Cardiac fibroblast (primary cell): ENCODE results near the gene ITPRIP.

Source experiments
- DNase-seq, 2 donors: peaks; one replicate each; pipeline versions ENCODE4 v3.0.0 to v3.0.0-alpha.2; 2010; ENCODE audit warnings: low read depth in 2 of 2
- H3K4me3 ChIP-seq, 2 donors: replicated peaks in 1 of 2; 1 replicate in 1 of 2; 2 replicates in 1 of 2; pipeline ENCODE4 v1.5.1; 2011; ENCODE audit warnings: low read depth in 2 of 2, low read length in 2 of 2, mild to moderate bottlenecking in 2 of 2, moderate library complexity in 1 of 2
- TF ChIP-seq, protein P1 (sequence below): IDR thresholded peaks from one replicate; pipeline ENCODE4 v1.5.1; 2011; ENCODE audit warnings: low read depth, mild to moderate bottlenecking, low read length, inconsistent platforms

Gene ITPRIP

DNA sequence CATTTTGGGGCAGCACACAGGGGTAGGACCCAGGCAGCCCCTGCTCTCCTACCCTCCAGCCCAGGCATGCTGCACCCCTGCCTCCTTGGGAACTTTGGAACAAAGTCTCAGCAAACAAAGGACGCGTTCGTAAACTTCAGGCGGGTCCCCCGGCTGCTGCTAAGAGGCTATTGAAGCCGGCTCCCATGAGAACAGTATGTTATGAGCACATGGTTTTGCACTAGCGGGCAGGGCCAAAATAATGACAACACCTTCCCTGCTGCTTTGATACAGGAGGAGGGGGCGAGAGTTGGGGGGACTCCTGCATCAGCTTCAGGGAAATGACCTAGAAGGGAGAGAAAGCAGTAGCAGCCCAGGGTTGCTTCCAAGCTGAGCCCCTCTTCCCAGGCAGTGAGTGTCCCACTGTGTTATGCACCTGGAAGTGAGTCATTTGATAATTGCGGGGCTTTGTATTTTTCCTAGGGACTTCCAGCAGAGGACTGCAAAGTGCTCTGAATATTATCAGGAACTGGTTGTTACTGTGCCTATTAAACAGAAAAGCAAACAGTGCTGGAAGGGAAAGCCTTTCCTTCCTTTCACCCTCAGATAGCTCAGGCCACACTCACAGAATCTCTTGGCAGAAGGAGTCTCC is 6.9 kb downstream of the ITPRIP start:
- DNase-seq = peak; percentile 73 to 74
- H3K4me3 ChIP-seq = peak overlapping the region in 1 of 2 donors; percentile 25
- TF ChIP-seq, protein P1, sequence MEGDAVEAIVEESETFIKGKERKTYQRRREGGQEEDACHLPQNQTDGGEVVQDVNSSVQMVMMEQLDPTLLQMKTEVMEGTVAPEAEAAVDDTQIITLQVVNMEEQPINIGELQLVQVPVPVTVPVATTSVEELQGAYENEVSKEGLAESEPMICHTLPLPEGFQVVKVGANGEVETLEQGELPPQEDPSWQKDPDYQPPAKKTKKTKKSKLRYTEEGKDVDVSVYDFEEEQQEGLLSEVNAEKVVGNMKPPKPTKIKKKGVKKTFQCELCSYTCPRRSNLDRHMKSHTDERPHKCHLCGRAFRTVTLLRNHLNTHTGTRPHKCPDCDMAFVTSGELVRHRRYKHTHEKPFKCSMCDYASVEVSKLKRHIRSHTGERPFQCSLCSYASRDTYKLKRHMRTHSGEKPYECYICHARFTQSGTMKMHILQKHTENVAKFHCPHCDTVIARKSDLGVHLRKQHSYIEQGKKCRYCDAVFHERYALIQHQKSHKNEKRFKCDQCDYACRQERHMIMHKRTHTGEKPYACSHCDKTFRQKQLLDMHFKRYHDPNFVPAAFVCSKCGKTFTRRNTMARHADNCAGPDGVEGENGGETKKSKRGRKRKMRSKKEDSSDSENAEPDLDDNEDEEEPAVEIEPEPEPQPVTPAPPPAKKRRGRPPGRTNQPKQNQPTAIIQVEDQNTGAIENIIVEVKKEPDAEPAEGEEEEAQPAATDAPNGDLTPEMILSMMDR = no peak

DNA sequence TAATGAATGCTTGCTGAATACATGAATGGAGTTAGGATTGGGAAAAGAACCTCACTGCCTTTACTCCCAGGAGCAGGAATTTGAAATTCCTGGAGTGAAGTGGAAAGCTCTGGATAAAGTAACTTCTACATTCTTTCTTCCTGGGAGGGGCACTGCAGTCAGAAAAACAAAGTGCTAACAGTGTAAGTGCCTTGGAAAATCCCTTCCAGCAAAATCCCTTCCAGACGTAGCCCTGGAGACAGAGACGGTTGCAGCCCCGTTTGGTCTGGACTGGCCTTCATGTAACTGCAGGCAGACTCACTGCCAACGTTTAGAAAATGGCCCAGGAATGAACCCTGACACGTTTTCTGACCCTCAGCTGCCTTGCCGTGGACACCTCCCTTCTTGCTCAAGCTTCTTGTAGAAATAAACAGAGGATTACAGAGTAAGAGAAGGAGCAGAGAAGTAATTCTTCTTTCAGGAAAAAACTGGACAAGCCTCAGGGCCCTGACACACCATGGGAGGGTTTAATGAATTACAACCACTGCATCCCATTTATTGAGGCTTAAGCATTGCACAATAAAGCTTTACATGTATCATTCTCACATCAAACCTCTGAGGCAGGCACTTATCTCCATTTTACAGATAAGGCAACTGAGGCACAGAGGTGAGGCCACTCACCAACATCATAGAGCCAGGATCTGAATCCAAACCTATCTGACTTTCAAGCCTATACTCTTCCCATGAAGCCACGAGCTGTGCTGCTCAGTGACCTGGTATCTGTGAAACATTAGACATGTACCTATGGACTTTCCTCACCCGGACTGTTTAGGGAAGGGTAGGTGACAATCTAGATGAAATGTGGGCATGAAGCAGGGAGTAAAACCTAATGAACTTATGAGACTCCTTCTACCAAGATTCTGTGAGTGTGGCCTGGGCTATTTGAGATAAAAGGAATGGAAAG is 7.8 kb downstream of the ITPRIP start:
- H3K4me3 ChIP-seq = peak overlapping the region in 1 of 2 donors; percentile 25
- TF ChIP-seq, protein P1 = no peak
- DNase-seq = peak; percentile 87 to 94

DNA sequence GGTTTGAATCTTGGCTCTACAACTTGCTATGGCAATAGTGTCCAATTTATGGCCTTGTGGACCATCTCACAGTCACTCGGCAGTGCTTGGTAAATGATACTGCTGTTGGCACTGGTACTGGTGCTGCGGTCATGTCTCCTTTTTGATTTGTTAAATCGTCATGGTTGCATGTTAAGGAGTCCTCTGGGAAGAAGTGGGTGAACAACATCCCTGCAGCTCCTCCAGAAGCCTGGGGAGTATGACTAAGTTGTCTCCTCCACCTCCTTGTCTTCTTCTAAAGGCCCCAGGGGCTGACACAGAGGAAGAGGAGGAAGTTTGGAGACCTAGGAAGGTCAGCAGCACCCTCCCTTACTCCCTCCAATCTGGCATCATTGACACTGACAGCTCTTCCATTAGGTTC is 8.5 kb downstream of the ITPRIP start:
- peak; percentile 74 to 94 for DNase-seq
- TF ChIP-seq, protein P1 = no peak
- H3K4me3 ChIP-seq = peak overlapping the region in 1 of 2 donors; percentile 8

DNA sequence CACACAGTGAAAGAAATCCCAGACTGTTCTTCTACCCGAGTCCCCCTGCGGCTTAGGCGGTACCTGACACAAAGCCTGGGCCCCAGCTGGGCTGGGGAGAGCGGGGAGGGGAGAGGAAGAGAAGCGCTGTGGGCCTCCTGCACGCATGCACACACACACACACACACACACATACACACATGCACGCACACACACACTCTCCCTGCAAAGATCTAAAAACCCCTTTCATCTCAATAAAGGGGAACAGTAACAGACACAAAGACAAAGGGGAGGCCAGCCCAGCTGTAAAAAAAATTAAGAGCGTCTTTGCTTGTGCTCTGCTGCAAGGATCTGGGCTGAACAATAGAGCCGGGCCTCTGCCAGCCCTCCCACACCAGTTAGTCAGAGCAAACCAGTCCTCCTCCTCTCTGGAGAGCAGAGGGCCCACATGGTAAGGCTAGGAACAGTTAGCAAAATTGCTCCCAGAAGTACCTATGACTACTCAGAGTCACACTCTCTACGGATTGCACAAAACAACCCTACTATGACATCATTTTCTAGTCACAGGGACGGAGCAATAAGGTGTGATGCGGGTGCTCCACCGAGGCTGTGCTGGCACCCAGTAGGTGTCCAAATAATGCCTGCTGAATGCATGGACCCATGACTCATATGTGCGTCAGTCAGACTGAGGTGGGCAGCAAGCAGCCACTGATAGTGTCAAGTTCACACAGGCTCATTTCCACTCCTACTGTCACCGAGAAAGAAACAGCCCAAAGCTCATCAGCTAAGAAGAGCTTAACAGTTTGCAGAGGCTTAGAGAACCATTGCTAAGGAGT is 9.2 kb downstream of the ITPRIP start:
- peak; percentile 94 to 98 for DNase-seq
- TF ChIP-seq, protein P1 = no peak
- peak overlapping the region; percentile 16 to 55 for H3K4me3 ChIP-seq

DNA sequence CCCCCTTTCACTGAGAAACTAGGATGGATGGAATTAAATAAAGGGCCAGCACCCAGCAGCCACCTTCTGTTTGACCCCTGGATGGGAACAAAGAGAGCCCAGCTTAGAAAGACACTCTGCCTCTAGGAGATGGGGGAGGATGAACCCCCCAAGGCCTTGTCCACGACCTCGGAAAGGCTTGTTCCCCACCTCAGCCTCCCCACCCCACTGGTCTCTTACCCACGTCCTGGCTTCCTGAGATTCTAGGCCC is 9.7 kb downstream of the ITPRIP start:
- TF ChIP-seq, protein P1 = no peak
- peak overlapping the region; percentile 16 to 55 for H3K4me3 ChIP-seq
- no peak for DNase-seq

DNA sequence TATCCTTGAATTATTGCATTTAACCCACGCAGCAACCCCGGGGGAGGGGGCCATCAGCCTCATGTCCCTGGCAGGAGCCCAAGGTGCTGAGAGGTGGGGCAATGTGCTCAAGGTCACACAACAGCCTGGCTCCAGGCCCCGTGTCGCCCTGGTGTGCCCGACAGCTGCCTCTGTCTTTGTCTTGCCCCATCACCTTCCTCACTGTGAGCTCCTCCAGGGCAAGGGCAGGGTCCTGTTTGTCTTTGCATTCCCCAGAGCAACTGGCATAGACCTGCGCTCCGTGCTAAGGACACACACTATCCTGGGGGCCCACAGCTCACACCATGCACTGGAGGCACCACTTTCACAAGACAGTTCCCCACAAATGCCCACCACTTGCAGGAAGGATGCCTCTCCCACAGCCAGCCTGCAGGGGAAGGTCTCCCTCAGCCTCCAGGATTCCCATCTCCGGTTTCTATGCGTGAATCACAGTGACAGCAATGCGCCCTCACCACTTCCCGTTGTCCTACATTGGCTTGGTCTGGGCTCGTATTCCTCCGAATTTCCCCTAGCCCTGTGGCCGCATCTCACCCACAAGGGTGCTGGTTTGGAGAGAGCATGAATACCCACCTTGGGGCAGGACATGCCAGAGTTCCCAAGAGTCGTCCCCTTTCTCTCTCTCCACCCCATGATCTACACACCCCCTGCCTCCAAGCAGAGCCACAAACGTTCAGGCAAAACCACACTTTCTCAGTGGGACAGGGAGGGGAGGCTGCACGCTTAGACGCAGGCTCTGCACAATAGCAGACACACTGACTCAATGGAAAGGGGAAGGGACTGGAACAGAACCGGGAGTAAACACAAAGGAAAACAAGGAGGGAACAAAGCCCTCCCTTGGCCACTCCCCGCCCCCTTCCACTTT is 10.3 kb downstream of the ITPRIP start:
- TF ChIP-seq, protein P1 = peak; percentile 36
- peak overlapping the region; percentile 16 to 55 for H3K4me3 ChIP-seq
- peak; percentile 80 to 86 for DNase-seq
